Endothelial cell of umbilical vein (primary cell): ENCODE measurements around the gene BTBD18. TPM values are rescaled to one million over a fixed set of nuclear protein-coding genes. Genes with fewer than 3 reads are reported as not detected.

Experiments
- BruUV-seq: library from RNA; stranded (reverse); fragments of 400-500 nt; replicated peaks from 2 replicates; lab custom pipeline; 2021; lab: Mats Ljungman, UMichigan
- CTCF ChIA-PET: fragments of 300-600, 350-600 bp; sonication (Branson Sonifier 250); formaldehyde crosslinking; loops from one replicate; lab custom pipeline; 2021; ENCODE audit warnings: antibody characterized with exemption, inconsistent platforms; lab: Charles Lee
- POLR2A ChIA-PET: fragments of 300-600, 350-600 bp; sonication (Branson Sonifier 250); formaldehyde crosslinking; loops from one replicate; lab custom pipeline; 2021; ENCODE audit warnings: antibody characterized with exemption, inconsistent platforms; lab: Charles Lee
- DNase-seq: peaks from one replicate; pipeline ENCODE4 v3.0.0-alpha.2; 2011; ENCODE audit warnings: low read depth, low spot score
- FAIRE-seq: peaks from 2 replicates; lab custom pipeline; 2011; peaks lifted over from hg19 to GRCh38; lab: Jason Lieb, UNC
- H2AFZ ChIP-seq: 2 replicates; pipeline ENCODE4 v1.6.0; 2012; ENCODE audit warnings: low read depth, low read length, control low read depth, inconsistent platforms
- H3K27ac ChIP-seq: 2 replicates; pipeline ENCODE4 v1.5.1; 2011; ENCODE audit warnings: low read depth, mild to moderate bottlenecking, control low read depth, low read length, moderate library complexity; ENCODE audit not compliant: insufficient read depth
- H3K27me3 ChIP-seq, 2 experiments: 2 replicates each; pipeline versions ENCODE4 v1.6.0 to v1.6.1; 2011; ENCODE audit warnings: low read length in 2 of 2, mixed read lengths in 1 of 2; ENCODE audit not compliant: control insufficient read depth in 2 of 2, insufficient read depth in 2 of 2
- H3K36me3 ChIP-seq, 2 experiments: 2 replicates in 1 of 2; 3 replicates in 1 of 2; pipeline ENCODE4 v1.5.1; 2011; ENCODE audit warnings: low read length in 2 of 2, mild to moderate bottlenecking in 1 of 2, moderate library complexity in 1 of 2; ENCODE audit not compliant: control insufficient read depth in 2 of 2, insufficient read depth in 2 of 2; ENCODE audit errors: extremely low read depth in 1 of 2
- H3K4me1 ChIP-seq: 3 replicates; pipeline ENCODE4 v1.5.1; 2011; ENCODE audit warnings: mild to moderate bottlenecking, low read length; ENCODE audit not compliant: control insufficient read depth, insufficient read depth; ENCODE audit errors: extremely low read depth
- H3K4me2 ChIP-seq: 2 replicates; pipeline ENCODE4 v1.6.1; 2011; ENCODE audit warnings: low read length, control low read depth, mixed read lengths; ENCODE audit not compliant: insufficient read depth
- H3K4me3 ChIP-seq, 3 experiments: fragments of 200-600 bp in 1 of 3; sonication (generic), shearing (Covaris generic) in 1 of 3; replicated peaks in 1 of 3; 2 replicates each; pipeline ENCODE4 v1.5.1; 2011 to 2016; ENCODE audit warnings: control low read depth in 3 of 3, low read length in 3 of 3, mild to moderate bottlenecking in 2 of 3, inconsistent platforms in 1 of 3, low read depth in 1 of 3, moderate library complexity in 1 of 3; ENCODE audit not compliant: insufficient read depth in 1 of 3
- H3K79me2 ChIP-seq: 2 replicates; pipeline ENCODE4 v1.6.0; 2012; ENCODE audit warnings: low read length, inconsistent platforms; ENCODE audit not compliant: control insufficient read depth, insufficient read depth
- H3K9ac ChIP-seq: replicated peaks from 2 replicates; pipeline ENCODE3; 2011; ENCODE audit warnings: low read length, control low read depth; ENCODE audit not compliant: insufficient read depth; ENCODE audit errors: extremely low read depth
- H3K9me1 ChIP-seq: replicated peaks from 3 replicates; pipeline ENCODE4 v1.6.0; 2011; ENCODE audit warnings: mild to moderate bottlenecking, low read length; ENCODE audit not compliant: control insufficient read depth, insufficient read depth; ENCODE audit errors: extremely low read depth
- H3K9me3 ChIP-seq: replicated peaks from 2 replicates; pipeline ENCODE4 v1.5.1; 2012; ENCODE audit warnings: low read length, inconsistent platforms; ENCODE audit not compliant: control insufficient read depth, insufficient read depth
- H4K20me1 ChIP-seq: replicated peaks from 2 replicates; pipeline ENCODE3; 2011; ENCODE audit warnings: mild to moderate bottlenecking, low read length; ENCODE audit not compliant: control insufficient read depth, insufficient read depth; ENCODE audit errors: extremely low read depth
- EZH2 ChIP-seq: IDR thresholded peaks from 2 replicates; pipeline ENCODE4 v1.6.1; 2012; ENCODE audit warnings: borderline replicate concordance, low read depth, mild to moderate bottlenecking, moderate library complexity, low read length, inconsistent platforms; ENCODE audit not compliant: severe bottlenecking
- FOS ChIP-seq: IDR thresholded peaks from 2 replicates; pipeline ENCODE4 v1.6.1; 2011; ENCODE audit warnings: mild to moderate bottlenecking, low read length, moderate library complexity, borderline replicate concordance; ENCODE audit not compliant: insufficient read depth
- GATA2 ChIP-seq: IDR thresholded peaks from 2 replicates; pipeline ENCODE4 v1.7.0; 2011; ENCODE audit warnings: low read depth, mild to moderate bottlenecking, moderate library complexity, mixed read lengths, low read length; ENCODE audit not compliant: insufficient read length, insufficient read depth
- JUN ChIP-seq: IDR thresholded peaks from 2 replicates; pipeline ENCODE4 v1.6.1; 2011; ENCODE audit warnings: borderline replicate concordance, low read depth; ENCODE audit not compliant: insufficient read length, insufficient read depth
- MYC ChIP-seq: IDR thresholded peaks from one replicate; pipeline ENCODE4 v1.6.1; 2011; ENCODE audit warnings: mild to moderate bottlenecking, low read depth, low read length
- POLR2A ChIP-seq: IDR thresholded peaks from 2 replicates; pipeline ENCODE4 v1.6.1; 2012; ENCODE audit warnings: low read depth, mild to moderate bottlenecking, control low read depth, low read length
- POLR2AphosphoS5 ChIP-seq: IDR thresholded peaks from 2 replicates; pipeline ENCODE4 v1.6.1; 2012; ENCODE audit warnings: low read depth, mild to moderate bottlenecking, control low read depth, low read length, moderate library complexity; ENCODE audit not compliant: insufficient read depth
- dilution Hi-C: fragments of 300-500 bp; cut with MboI; formaldehyde crosslinking; loops from one replicate; pipeline ENCODE4 v1.15.0; 2019; ENCODE audit warnings: low sequenced_read_pairs; ENCODE audit not compliant: extremely low pct_ligation_motif_present
- intact Hi-C: fragments of 100-400 bp; cut with micrococcal nuclease; formaldehyde crosslinking; loops from one replicate; pipeline ENCODE4 v1.10.0; 2022
- polyA plus RNA-seq, 4 experiments: library from polyadenylated mRNA; depleted of rRNA in 3 of 4; stranded (reverse) in 3 of 4; unstranded in 1 of 4; fragments of >200 nt; gene quantifications; 2 replicates each; pipeline versions ENCODE4 v1.2.1 to v1.2.3, GENCODE V29; 2011 to 2012; ENCODE audit warnings: missing spikeins in 1 of 4
- total RNA-seq: library from RNA; stranded (reverse); gene quantifications from 2 replicates; pipeline ENCODE4 v1.2.3, GENCODE V29; 2021
- TF ChIP-seq, protein P1 (sequence below): IDR thresholded peaks from 2 replicates; pipeline ENCODE4 v1.6.1; 2011; ENCODE audit not compliant: insufficient read depth, insufficient read length
- TF ChIP-seq, protein P2 (sequence below), 2 donors: IDR thresholded peaks; 1 replicate in 1 of 2; 2 replicates in 1 of 2; pipeline ENCODE4 v1.5.1; 2011; ENCODE audit warnings: low read length in 2 of 2, mild to moderate bottlenecking in 2 of 2, moderate library complexity in 2 of 2, control low read depth in 1 of 2, inconsistent platforms in 1 of 2, low read depth in 1 of 2; ENCODE audit not compliant: insufficient read depth in 1 of 2; ENCODE audit errors: extremely low read depth in 1 of 2

The BTBD18 gene
- total and polyA plus RNA-seq, 2 donors (not counting 3 experiments of a cell fraction or from before 2014, with no cell fraction given) = not detected

DNA sequence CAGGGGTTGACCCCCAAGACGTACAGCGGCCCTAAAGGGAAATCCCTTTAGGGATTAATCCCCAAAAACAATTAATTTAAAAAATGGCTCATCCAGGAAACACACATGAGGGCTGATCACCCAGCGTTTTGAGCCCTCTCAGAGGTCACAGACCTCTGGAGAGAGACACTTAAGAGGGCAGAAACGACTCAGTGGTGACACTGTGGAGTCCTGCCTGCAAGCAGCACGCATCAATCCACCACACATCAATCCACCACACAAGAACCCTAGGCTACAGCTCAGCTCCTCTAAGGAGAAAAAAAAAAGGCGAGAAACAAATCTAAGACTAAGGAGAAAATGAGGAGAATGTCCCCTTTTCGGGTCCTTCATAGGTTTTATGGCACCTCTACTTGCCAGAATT, 22.8 kb downstream of the BTBD18 start:
- Histone ChIP-seq H3K9me3 (no peaks in the 10 kb centered on the region), H3K4me2 (no peak overlapping the region), H3K27ac (no peak overlapping the region), H4K20me1 (no peaks in the 10 kb centered on the region), H3K4me3 (no peak overlapping the region), H3K79me2 (peaks cover 62% of the 10 kb centered on the region), H3K9ac (no peak overlapping the region), H2AFZ (no peak overlapping the region), H3K9me1 (no peaks in the 10 kb centered on the region), H3K36me3 (no peaks in the 10 kb centered on the region), H3K4me1 (no peaks in the 10 kb centered on the region), H3K27me3 (no peaks in the 10 kb centered on the region)
- ChIA-PET CTCF (no interaction called here), POLR2A (no interaction called here)
- dilution Hi-C loops = no loop called here
- TF ChIP-seq, protein P1, sequence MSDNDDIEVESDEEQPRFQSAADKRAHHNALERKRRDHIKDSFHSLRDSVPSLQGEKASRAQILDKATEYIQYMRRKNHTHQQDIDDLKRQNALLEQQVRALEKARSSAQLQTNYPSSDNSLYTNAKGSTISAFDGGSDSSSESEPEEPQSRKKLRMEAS = no peak
- no peak for TF ChIP-seq JUN
- TF ChIP-seq MYC = no peak
- TF ChIP-seq FOS = no peak
- no peak for TF ChIP-seq GATA2
- no peak for TF ChIP-seq POLR2A
- no peak for TF ChIP-seq POLR2AphosphoS5
- TF ChIP-seq, protein P2, sequence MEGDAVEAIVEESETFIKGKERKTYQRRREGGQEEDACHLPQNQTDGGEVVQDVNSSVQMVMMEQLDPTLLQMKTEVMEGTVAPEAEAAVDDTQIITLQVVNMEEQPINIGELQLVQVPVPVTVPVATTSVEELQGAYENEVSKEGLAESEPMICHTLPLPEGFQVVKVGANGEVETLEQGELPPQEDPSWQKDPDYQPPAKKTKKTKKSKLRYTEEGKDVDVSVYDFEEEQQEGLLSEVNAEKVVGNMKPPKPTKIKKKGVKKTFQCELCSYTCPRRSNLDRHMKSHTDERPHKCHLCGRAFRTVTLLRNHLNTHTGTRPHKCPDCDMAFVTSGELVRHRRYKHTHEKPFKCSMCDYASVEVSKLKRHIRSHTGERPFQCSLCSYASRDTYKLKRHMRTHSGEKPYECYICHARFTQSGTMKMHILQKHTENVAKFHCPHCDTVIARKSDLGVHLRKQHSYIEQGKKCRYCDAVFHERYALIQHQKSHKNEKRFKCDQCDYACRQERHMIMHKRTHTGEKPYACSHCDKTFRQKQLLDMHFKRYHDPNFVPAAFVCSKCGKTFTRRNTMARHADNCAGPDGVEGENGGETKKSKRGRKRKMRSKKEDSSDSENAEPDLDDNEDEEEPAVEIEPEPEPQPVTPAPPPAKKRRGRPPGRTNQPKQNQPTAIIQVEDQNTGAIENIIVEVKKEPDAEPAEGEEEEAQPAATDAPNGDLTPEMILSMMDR (IDR thresholded peaks at IDR 0.05; ENCODE audit: extremely low read depth in 1 of 2, insufficient read depth in 1 of 2, low read depth in 1 of 2, low read length in 2 of 2) = no peak
- TF ChIP-seq EZH2 = no peak
- intact Hi-C loops = no loop called here
- DNase-seq (no peak), FAIRE-seq (no peak)
- BruUV-seq = no TSS peak
